GM18858 (cell line): Measurements from ENCODE around the gene RANBP17.

ENCODE experiments used
- ATAC-seq: cut with Tn5 transposase; IDR thresholded peaks from one replicate; pipeline ENCODE4 v1.9.1; 2021; ENCODE audit not compliant: unreplicated experiment

Gene RANBP17

DNA sequence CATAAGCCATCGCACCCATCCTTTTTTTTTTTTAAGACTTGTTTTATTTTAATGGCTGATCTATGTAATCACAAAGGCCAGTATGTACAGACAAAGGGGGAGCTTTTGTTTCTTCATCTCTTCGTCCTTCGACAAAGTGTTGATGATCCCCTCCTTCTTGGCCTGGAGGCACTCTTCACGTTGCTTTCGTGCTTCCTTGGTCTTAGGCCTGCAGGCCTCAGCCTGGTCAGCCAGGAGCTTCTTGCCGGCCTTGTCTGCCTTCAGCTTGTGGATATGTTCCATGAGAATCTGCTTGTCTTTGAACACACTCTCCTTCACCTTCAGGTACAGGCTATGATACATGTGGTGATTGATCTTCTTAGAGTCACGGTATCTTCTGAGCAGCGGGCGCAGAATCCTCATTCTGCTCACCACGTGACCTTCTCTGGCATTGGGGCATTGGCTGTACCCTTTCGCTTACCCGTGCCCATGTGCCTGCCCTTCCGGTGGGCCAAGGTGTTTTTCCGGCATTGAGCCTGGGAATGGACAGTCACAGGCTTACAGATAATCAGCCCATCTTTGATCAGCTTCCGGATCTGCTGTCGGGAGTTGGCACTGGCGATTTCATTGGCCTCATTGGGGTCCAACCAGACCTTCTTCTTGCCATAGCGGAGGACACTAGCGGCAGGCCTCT is 483.3 kb downstream of the RANBP17 start:
- ATAC-seq = no peak
